ENCODE data around the gene ELFN1.

ELFN1 gene

DNA sequence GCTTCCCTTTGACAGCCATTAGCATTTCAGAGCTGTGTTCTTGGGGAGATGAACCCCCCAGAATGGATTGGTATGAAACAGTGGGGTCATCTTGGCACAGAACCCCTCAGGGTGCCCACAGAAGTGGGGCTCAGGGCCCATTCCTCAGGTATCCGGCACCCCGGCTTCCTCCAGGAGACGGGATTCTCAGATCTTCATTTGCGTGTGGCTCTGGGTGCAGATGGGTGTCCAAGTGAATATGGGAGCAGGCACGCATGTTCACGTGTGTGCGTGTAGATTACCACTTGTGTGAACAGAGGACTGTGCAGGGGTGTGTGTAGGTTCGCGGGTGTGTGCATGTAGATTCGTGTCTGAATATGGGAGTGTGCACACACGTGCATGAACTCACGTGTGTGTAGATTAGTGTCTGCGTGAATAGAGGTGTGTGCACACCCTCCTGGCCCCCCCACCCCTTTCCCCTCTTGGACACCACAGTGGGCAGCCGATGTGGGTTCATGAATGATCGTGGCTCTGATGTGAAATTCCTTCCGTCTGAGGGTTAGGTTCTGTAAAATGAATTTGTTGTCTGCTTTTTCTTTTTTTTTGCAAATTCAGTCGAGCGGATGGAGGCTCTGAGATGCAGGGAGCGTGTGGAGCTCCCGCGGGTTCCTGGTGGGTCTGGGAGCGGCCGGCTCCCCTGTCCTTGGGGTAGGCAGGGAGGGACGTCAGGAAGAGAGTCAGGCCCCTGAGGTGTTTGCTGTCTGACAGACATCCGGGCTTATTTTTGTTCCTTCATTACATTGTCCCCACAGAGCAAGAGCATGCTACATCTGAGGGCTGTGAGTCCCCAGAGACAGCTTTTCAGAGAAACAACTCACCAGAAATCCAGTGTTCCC is 7.4 kb downstream of the ELFN1 start:
- H4K20me1 ChIP-seq (ENCODE audit: insufficient read depth, low read length), result peaks cover 34% of the 10 kb centered on the region
- peaks cover 12% of the 10 kb centered on the region for H3K36me3 ChIP-seq (ENCODE audit: insufficient read depth, low read length)
- no peak for DNase-seq
- H3K9ac ChIP-seq (ENCODE audit: low read depth, low read length), result no peak overlapping the region
- peaks cover 5% of the 10 kb centered on the region for H3K9me3 ChIP-seq (ENCODE audit: insufficient read depth, low read length, severe bottlenecking)
- H3K79me2 ChIP-seq (ENCODE audit: insufficient read depth, low read length), result peaks cover 35% of the 10 kb centered on the region
- H2AFZ ChIP-seq (ENCODE audit: low read depth, low read length), result no peak overlapping the region
- TF ChIP-seq EZH2 (IDR thresholded peaks at IDR 0.05; ENCODE audit: borderline replicate concordance, low read depth, low read length, severe bottlenecking), result no peak
- TF ChIP-seq, protein P1, sequence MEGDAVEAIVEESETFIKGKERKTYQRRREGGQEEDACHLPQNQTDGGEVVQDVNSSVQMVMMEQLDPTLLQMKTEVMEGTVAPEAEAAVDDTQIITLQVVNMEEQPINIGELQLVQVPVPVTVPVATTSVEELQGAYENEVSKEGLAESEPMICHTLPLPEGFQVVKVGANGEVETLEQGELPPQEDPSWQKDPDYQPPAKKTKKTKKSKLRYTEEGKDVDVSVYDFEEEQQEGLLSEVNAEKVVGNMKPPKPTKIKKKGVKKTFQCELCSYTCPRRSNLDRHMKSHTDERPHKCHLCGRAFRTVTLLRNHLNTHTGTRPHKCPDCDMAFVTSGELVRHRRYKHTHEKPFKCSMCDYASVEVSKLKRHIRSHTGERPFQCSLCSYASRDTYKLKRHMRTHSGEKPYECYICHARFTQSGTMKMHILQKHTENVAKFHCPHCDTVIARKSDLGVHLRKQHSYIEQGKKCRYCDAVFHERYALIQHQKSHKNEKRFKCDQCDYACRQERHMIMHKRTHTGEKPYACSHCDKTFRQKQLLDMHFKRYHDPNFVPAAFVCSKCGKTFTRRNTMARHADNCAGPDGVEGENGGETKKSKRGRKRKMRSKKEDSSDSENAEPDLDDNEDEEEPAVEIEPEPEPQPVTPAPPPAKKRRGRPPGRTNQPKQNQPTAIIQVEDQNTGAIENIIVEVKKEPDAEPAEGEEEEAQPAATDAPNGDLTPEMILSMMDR (IDR thresholded peaks at IDR 0.05; ENCODE audit: borderline replicate concordance, extremely low read depth, low read length, poor library complexity, severe bottlenecking), result no peak
- no peaks in the 10 kb centered on the region for H3K27me3 ChIP-seq (ENCODE audit: insufficient read depth, low read length, poor library complexity)
- no peak overlapping the region for H3K27ac ChIP-seq (ENCODE audit: low read length)
- no peak for ATAC-seq (ENCODE audit: insufficient read depth, low read depth)
- no peak overlapping the region for H3K4me2 ChIP-seq (ENCODE audit: insufficient read depth, low read length)
- no peaks in the 10 kb centered on the region for H3K4me1 ChIP-seq (ENCODE audit: insufficient read depth, low read length)
- no peak overlapping the region for H3K4me3 ChIP-seq (ENCODE audit: low read depth in 1 of 2, low read length in 2 of 2)

DNA sequence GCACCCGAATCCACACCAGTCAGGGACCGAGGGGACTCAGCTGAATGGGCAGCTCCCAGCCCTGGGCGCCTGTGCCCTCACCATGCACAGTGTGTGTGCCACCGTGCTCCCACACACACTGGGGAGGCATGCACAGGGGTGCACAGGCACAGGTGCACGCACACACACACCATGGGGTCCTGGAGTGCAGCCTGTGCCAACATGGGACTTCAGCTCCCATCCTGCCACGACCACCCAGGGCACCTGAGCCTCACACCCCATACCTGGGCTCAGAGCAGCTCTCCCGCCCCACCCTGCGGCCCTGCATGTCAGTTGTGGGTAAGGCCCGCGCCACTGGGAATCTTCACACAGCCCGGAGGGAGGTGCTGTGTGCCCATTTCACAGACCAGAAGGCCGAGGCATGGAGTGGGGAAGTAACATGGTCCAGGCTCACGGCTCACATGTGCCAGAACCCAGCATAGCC is 8.0 kb downstream of the ELFN1 start:
- H3K4me1 ChIP-seq (ENCODE audit: insufficient read depth, low read length), result no peaks in the 10 kb centered on the region
- peaks cover 31% of the 10 kb centered on the region for H4K20me1 ChIP-seq (ENCODE audit: insufficient read depth, low read length)
- no peak overlapping the region for H3K4me2 ChIP-seq (ENCODE audit: insufficient read depth, low read length)
- no peak overlapping the region for H2AFZ ChIP-seq (ENCODE audit: low read depth, low read length)
- no peak overlapping the region for H3K4me3 ChIP-seq (ENCODE audit: low read depth in 1 of 2, low read length in 2 of 2)
- DNase-seq (no peak), ATAC-seq (ENCODE audit: insufficient read depth, low read depth) (no peak)
- H3K36me3 ChIP-seq (ENCODE audit: insufficient read depth, low read length), result peaks cover 12% of the 10 kb centered on the region
- H3K9me3 ChIP-seq (ENCODE audit: insufficient read depth, low read length, severe bottlenecking), result peaks cover 9% of the 10 kb centered on the region
- TF ChIP-seq, protein P1 (IDR thresholded peaks at IDR 0.05; ENCODE audit: borderline replicate concordance, extremely low read depth, low read length, poor library complexity, severe bottlenecking), result no peak
- no peaks in the 10 kb centered on the region for H3K27me3 ChIP-seq (ENCODE audit: insufficient read depth, low read length, poor library complexity)
- peaks cover 36% of the 10 kb centered on the region for H3K79me2 ChIP-seq (ENCODE audit: insufficient read depth, low read length)
- no peak overlapping the region for H3K27ac ChIP-seq (ENCODE audit: low read length)
- no peak overlapping the region for H3K9ac ChIP-seq (ENCODE audit: low read depth, low read length)

DNA sequence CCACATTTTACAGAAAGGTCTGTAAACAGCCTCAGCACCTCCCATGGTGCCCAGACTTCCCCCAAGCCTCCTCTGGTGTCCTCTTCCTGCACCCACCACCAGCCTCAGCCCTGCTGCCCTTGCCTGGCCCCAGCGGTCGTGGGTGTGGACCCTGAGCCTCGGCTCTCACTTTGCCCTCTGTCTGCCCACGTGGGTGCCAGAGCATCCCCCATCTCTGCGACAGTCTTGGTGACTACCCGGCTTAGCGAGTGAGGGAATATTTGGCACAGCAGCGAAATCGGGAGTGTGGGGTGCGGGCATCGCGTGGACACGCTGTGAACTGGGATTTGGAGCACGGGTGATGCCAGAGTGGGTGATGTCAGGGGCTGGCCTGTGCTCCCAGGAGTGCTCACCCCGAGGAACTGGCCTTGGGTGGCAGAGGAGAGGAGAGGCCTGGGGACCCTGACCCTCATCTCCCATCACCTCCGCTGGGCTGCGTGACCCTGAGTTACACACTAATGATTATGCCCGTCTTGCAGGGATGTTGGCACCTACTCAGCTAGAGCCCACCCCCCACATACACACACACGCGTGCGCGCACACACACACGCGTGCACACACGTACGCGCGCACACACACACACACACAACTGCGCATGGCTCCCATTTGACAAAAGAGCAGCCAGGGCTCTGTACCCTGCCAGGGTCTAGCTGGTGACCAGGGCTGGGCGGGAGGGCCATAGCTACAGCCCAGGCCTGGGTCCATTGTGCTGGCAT is 8.7 kb downstream of the ELFN1 start:
- Histone ChIP-seq H3K36me3 (ENCODE audit: insufficient read depth, low read length) (peaks cover 9% of the 10 kb centered on the region), H3K4me2 (ENCODE audit: insufficient read depth, low read length) (no peak overlapping the region), H2AFZ (ENCODE audit: low read depth, low read length) (no peak overlapping the region), H3K27ac (ENCODE audit: low read length) (no peak overlapping the region), H3K9me3 (ENCODE audit: insufficient read depth, low read length, severe bottlenecking) (peaks cover 11% of the 10 kb centered on the region), H3K4me3 (ENCODE audit: low read depth in 1 of 2, low read length in 2 of 2) (no peak overlapping the region), H3K79me2 (ENCODE audit: insufficient read depth, low read length) (peaks cover 35% of the 10 kb centered on the region), H3K9ac (ENCODE audit: low read depth, low read length) (no peak overlapping the region), H4K20me1 (ENCODE audit: insufficient read depth, low read length) (peaks cover 27% of the 10 kb centered on the region), H3K4me1 (ENCODE audit: insufficient read depth, low read length) (no peaks in the 10 kb centered on the region), H3K27me3 (ENCODE audit: insufficient read depth, low read length, poor library complexity) (no peaks in the 10 kb centered on the region)
- ATAC-seq (ENCODE audit: insufficient read depth, low read depth), result no peak
- no peak for TF ChIP-seq EZH2 (IDR thresholded peaks at IDR 0.05; ENCODE audit: borderline replicate concordance, low read depth, low read length, severe bottlenecking)
- TF ChIP-seq, protein P1 (IDR thresholded peaks at IDR 0.05; ENCODE audit: borderline replicate concordance, extremely low read depth, low read length, poor library complexity, severe bottlenecking), result no peak
- DNase-seq, result peak; percentile 1

Measured in DND-41 (cell line).